Stimulated activated CD4-positive, alpha-beta T cell treated with anti-CD3 and anti-CD28 coated beads, Interleukin-15, amount 100 ng/mL, for 48 hours (primary cell): Measurements from ENCODE around the gene PEAK3.

Source experiments
- DNase-seq, 2 donors: peaks; one replicate each; pipeline ENCODE4 v3.0.0-alpha.2; 2020; ENCODE audit warnings: low read depth in 2 of 2

The PEAK3 gene

GRCh38 chr19:2315818-2316353, 33.9 kb upstream of the PEAK3 start:
- DNase-seq: no peak

DNA sequence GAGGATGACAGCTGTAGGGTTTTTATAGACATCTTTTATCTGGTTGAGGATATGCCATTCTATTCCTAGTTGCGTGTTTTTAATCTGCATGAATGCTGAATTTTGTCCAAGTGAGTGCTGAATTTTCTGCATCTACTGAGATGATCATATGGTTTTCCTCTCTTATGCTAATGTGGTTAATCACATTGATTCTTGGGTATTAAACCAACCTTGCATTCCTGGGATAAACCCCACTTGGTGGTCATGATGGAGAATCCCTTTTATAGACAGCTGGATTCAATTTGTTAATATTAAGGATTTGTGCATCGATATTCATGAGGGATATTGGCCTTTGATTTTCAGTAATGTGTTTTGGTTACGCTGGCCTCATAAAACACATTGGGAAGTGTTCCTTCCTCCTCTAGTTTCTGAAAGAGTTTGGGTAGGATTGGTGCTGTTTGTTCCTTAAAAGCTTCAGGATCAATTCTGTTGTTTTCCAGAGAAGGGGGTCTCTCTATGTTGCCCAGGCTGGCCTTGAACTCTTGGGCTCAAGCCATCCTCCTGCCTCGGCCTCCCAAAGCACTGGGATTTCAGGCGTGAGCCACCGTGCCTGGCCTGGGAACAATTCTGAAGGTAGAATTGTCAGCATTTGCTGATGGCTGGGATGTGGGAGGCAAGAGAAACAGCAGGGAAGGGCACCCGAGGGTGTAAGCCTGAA, 33.3 kb upstream of the PEAK3 start:
- no peak for DNase-seq

DNA sequence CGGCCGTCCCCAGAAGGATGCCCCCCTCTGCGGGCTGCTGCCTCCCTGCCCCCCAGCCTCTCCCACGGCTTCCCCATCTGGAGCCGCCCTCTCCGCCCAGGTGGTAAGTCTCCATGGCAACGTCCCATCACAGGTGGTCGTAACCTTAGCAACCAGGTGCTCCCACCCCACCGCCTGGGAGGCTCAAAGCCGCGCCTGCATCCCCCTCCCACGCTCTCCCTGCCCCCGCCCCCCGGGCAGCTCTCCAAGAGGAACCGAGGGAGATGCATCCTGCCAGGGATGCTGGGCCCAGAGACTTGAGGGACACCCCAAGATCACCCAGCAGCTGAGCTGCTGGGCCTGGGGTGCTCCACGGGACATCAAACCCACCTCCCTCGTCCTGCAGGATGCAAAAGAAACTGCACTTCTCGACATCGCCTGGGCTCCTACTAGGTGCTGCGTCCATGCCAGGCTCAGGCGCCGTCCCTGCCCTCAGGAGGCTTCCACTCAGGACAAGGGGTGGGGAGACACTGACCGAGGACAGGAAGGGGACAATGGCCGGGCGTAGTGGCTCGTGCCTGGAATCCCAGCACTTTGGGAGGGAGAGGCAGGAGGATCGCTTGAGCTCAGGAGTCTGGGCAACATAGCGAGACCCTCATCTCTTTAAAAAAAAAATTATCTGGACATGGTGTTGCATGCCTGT, 31.0 kb upstream of the PEAK3 start:
- DNase-seq: no peak

DNA sequence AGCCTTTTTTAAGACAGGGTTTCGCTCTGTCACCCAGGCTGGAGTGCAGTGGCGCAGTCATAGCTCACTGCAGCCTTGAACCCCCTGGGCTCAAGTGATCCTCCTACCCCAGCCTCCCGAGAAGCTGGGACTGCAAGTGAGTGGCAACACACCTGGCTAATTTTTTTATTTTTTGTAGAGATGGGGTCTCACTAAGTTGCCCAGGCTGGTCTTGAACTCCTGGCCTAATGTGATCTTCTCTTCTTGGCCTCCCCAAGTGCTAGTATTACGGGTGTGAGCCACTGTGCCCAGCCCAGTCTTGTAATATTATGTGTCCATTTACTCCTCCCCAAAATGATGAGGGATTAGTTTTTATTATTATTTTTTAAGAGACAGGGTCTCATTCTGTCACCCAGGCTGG, 29.1 kb upstream of the PEAK3 start:
- DNase-seq: no peak

DNA sequence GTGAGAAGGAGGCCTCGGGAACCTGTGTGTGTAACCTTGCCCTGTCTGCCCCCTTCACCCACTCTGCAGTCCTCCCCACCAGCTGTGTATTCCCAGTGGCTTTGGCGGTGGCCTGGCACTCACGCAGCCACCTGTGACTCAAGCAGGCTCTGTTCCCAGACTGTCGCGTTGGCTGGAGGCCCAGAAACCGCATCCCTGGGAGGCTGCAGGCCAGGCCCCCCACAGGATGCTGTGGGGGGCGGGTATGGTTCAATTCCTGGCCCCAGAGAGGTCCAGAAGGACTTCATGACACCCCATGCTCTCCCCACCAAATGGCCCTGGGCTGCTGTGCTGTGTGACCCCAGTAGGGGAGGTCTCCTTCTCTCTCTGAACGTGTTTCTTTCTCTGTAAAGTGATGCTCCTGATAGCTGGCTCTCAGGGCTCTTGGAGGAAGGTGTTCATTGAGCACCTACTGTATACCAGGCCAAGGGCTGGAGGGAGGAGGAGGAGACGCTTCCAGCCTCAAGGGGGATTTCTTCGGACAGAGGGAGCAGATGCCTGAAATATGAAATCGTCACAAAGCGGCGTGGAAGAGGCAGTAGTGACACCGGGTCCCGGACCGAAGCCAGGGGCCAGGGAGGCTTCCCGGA, 27.9 kb upstream of the PEAK3 start:
- DNase-seq: no peak

GRCh38 chr19:2308114-2308556, 26.2 kb upstream of the PEAK3 start, which contains the start of gene LINGO3:
TSS of gene LINGO3 (minus strand) at chr19:2308154. CDS start at chr19:2291776, 16,378 bp downstream.
- no peak for DNase-seq

DNA sequence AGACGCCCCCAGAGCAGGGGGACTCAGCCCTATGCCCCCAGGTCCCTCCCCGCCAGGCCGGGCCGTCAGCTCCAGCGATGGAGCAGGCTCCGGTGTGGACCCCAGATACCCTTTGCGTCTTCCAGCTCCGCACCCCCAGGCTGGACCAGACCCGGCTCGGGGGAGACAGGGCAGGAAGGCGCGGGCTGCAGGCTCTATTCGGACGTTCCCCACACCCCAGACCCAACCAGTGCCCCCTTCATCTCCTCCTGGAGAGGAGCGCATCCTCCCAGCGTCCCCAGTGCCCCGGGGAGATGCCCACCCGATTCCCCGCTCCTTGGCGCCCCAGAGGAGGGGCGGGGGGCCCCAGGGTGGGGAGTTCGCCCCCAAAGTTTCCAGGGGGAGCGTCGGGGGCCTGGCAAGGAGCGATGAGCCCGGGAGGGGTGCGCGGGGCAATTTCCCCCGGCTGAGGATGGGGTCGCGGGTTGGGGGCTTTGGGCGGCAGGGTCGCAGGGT, 25.6 kb upstream of the PEAK3 start:
- DNase-seq: no peak

- DNase-seq: no peak
Measured at GRCh38 chr19:2306971-2307370, 25.0 kb upstream of the PEAK3 start.

GRCh38 chr19:2306281-2306806, 24.4 kb upstream of the PEAK3 start:
- no peak for DNase-seq

- no peak for DNase-seq
Measured at GRCh38 chr19:2305452-2306280, 23.7 kb upstream of the PEAK3 start.

- DNase-seq: no peak
Measured at GRCh38 chr19:2303211-2303798, 21.3 kb upstream of the PEAK3 start.

DNA sequence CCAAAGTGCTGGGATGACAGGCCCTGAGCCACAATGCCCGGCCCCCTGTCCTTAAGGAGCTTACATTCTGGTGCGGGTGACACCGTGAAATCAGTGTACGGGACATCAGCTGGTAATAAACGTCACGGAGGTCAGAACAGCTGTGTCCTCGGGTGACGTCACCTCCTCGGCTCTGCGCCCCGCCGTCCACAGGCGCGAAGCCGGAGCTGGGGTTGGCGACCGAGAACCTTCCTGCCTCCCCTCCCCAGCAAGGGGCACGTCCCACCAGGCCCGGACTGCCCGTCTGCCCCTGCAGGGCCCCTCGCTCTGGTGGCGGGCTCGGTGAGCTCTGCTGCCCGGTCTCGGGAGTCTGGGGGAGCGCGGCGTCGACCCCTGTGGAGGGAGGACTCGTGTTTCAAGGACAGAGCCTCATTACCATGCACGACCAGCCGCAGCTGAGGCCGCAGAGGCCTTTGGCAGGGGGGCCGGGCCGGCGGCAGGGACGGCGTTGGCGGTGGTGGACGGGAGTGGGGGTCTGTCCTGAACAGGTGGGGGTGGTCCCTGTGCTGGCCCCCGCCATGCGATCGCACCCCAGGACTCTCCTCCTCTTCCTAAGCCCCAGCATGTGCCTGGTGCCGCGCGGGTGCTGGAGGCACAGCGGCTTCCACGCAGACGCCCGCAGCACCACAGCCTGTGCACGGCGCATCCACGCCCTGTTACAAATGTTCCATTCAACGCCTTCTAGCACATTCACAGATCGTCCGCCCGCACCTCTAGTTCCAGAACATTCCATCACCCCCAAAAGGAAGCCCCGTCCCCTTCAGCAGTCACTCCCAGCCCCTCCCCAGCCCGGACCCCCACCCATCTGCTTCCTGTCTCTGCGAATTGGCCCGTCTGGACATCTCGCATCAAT, 20.6 kb upstream of the PEAK3 start:
- no peak for DNase-seq

GRCh38 chr19:2300533-2300932, 18.6 kb upstream of the PEAK3 start:
- DNase-seq: no peak

DNA sequence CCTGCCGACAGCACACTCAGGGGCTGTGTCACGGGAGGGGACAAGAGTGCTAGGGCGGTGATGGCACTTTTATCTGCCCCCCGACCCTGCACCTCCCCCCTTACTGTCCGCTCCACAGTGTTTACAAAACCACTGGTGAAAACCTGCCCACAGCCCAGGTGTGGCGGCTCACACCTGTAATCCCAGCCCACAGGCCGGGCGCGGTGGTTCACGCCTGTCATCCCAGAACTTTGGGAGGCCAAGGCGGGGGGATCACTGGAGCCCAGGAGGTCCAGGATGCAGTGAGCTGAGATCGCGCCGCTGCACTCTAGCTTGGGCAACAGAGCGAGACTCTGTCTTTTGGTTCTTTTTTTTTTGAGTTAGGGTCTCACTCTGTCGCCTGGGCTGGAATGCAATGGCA, 14.2 kb upstream of the PEAK3 start:
- no peak for DNase-seq

GRCh38 chr19:2294687-2295335, 12.8 kb upstream of the PEAK3 start:
- no peak for DNase-seq

DNA sequence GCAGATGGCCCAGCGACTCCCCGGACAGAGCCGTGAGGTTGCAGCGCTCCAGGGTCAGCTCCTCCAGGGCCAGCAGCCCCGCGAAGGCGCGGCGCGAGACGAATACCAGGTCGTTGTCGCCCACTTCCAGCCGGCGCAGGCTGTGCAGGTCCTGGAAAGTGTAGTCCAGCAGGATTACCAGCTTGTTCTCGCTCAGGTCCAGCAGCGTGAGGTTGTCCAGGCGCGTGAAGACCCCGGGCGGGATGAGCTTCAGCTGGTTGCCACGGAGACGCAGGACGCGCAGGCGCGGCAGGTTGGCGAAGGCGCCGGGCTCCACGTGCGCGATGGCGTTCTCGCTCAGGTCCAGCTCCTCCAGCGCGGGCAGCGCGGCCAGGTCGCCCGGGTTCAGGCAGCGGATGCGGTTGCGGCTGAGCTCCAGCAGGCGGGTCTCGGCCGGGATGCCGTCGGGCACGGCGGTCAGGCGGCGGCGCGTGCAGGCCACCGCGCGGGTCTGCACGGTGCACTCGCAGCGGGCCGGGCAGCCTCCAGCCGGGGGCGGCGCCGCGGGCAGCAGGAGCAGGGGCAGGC, 9.3 kb upstream of the PEAK3 start:
- DNase-seq: no peak

DNA sequence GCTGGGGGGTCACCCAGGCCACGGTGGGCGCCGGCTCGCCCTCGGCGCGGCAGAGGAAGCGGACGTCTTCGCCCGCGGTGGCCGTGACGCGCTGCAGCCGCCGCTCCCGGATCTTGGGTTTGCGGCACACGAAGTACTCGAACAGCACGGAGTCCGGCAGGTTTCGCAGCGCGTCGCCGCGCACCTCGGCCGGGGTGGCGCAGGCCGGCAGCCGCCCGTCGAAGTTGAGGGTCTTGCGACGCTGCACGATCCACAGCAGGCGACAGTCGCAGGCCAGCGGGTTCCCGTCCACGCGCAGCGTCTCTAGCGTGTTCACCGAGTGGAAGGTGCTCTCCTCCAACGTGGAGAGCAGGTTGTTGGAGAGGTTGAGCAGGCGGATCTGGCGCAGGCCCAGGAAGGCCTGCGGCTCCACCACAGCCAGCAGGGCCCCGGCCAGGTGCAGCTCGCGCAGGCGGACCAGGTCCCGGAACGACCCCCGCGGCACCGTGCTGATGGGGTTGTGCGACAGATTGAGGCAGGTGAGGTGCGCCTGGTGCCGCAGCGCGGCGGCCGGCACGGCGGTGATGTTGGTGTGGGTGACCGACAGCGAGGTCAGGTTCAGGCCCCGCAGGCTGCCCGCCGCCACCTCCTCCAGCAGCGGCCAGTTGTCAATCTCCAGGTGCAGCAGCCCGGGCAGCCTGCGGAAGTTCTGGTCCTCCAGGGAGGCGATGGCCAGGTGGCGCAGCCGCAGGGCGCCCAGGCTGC, 8.6 kb upstream of the PEAK3 start:
- DNase-seq: no peak

- DNase-seq: no peak
Measured at GRCh38 chr19:2289714-2290435, 7.9 kb upstream of the PEAK3 start.
